Measurements from ENCODE around the gene POLR1D. TPM values are rescaled to one million over a fixed set of nuclear protein-coding genes. Genes with fewer than 3 reads are reported as not detected.

POLR1D gene
- total RNA-seq, 2 experiments from 2014 or later = 197 to 200 TPM

GRCh38 chr13:27634231-27634630, 12.5 kb downstream of the POLR1D start:
- Histone ChIP-seq H3K9me3 (ENCODE audit: control insufficient read depth in 1 of 2, insufficient read depth in 1 of 2, low read length in 2 of 2) (no peaks in the 10 kb centered on the region), H3K27me3 (ENCODE audit: control insufficient read depth in 1 of 2, insufficient read depth in 2 of 2, low read length in 2 of 2) (no peaks in the 10 kb centered on the region), H3K27ac (ENCODE audit: low read depth in 1 of 2, low read length in 2 of 2) (no peak overlapping the region), H3K4me3 (ENCODE audit: low read length) (no peak overlapping the region), H3K4me1 (ENCODE audit: insufficient read depth, low read length) (peaks cover 6% of the 10 kb centered on the region), H3K36me3 (ENCODE audit: insufficient read depth, low read length) (peaks cover 16% of the 10 kb centered on the region)
- Mint-ChIP-seq H3K4me1 (ENCODE audit: low read depth) (peaks cover 83% of the 10 kb centered on the region), H3K27ac (no peak overlapping the region), H3K27me3 (no peaks in the 10 kb centered on the region), H3K4me3 (no peak overlapping the region), H3K9me3 (no peaks in the 10 kb centered on the region), H3K36me3 (ENCODE audit: low read depth) (peaks cover 44% of the 10 kb centered on the region)
- CTCF ChIA-PET = interaction anchor here (0.7 kb wide), 1 partner anchor 626 kb away, joined by 3 read pairs; no protein-coding TSS in a partner anchor
- no peak for DNase-seq
- TF ChIP-seq CTCF (IDR thresholded peaks at IDR 0.05) = no peak
- POLR2A ChIA-PET = interaction anchor here (2.3 kb wide), 1 partner anchor 13 kb away, joined by 12 read pairs; the partner anchor contains the start of gene LNX2
- intact Hi-C loops (cut with DNase I, micrococcal nuclease) = no loop called here
- no peak for ATAC-seq (ENCODE audit: poor library complexity)

- H3K27ac Mint-ChIP-seq = no peak overlapping the region
- intact Hi-C loops (cut with DNase I, micrococcal nuclease) = no loop called here
- no peak for TF ChIP-seq CTCF (IDR thresholded peaks at IDR 0.05)
- no peaks in the 10 kb centered on the region for H3K27me3 ChIP-seq (ENCODE audit: control insufficient read depth in 1 of 2, insufficient read depth in 2 of 2, low read length in 2 of 2)
- H3K36me3 ChIP-seq (ENCODE audit: insufficient read depth, low read length) = peaks cover 16% of the 10 kb centered on the region
- no peaks in the 10 kb centered on the region for H3K27me3 Mint-ChIP-seq
- no peak for DNase-seq
- no peaks in the 10 kb centered on the region for H3K9me3 Mint-ChIP-seq
- H3K4me3 Mint-ChIP-seq = no peak overlapping the region
- CTCF ChIA-PET = interaction anchor here (0.7 kb wide), 1 partner anchor 626 kb away, joined by 3 read pairs; no protein-coding TSS in a partner anchor
- H3K4me1 Mint-ChIP-seq (ENCODE audit: low read depth) = peaks cover 87% of the 10 kb centered on the region
- H3K4me1 ChIP-seq (ENCODE audit: insufficient read depth, low read length) = peaks cover 6% of the 10 kb centered on the region
- peaks cover 48% of the 10 kb centered on the region for H3K36me3 Mint-ChIP-seq (ENCODE audit: low read depth)
- no peaks in the 10 kb centered on the region for H3K9me3 ChIP-seq (ENCODE audit: control insufficient read depth in 1 of 2, insufficient read depth in 1 of 2, low read length in 2 of 2)
- H3K4me3 ChIP-seq (ENCODE audit: low read length) = no peak overlapping the region
- POLR2A ChIA-PET = interaction anchor here (2.3 kb wide), 1 partner anchor 14 kb away, joined by 12 read pairs; the partner anchor contains the start of gene LNX2
- H3K27ac ChIP-seq (ENCODE audit: low read depth in 1 of 2, low read length in 2 of 2) = no peak overlapping the region
- ATAC-seq (ENCODE audit: poor library complexity) = no peak
These were observed 13.1 kb downstream of the POLR1D start for GRCh38 chr13:27634791-27635190.

- Mint-ChIP-seq H3K4me1 (ENCODE audit: low read depth) (peaks cover 89% of the 10 kb centered on the region), H3K4me3 (no peak overlapping the region), H3K27ac (no peak overlapping the region), H3K36me3 (ENCODE audit: low read depth) (peaks cover 52% of the 10 kb centered on the region), H3K27me3 (no peaks in the 10 kb centered on the region), H3K9me3 (no peaks in the 10 kb centered on the region)
- intact Hi-C loops (cut with DNase I, micrococcal nuclease) = no loop called here
- ChIA-PET CTCF (no interaction called here), POLR2A (interaction anchor here (2.3 kb wide), 1 partner anchor 15 kb away, joined by 12 read pairs; the partner anchor contains the start of gene LNX2)
- ATAC-seq (ENCODE audit: poor library complexity) (no peak), DNase-seq (peak in 2 of 14 experiments; percentile 8 to 16)
- no peak for TF ChIP-seq CTCF (IDR thresholded peaks at IDR 0.05)
- H3K4me1 ChIP-seq (ENCODE audit: insufficient read depth, low read length) = peaks cover 6% of the 10 kb centered on the region
- H3K9me3 ChIP-seq (ENCODE audit: control insufficient read depth in 1 of 2, insufficient read depth in 1 of 2, low read length in 2 of 2) = no peaks in the 10 kb centered on the region
- no peak overlapping the region for H3K27ac ChIP-seq (ENCODE audit: low read depth in 1 of 2, low read length in 2 of 2)
- H3K36me3 ChIP-seq (ENCODE audit: insufficient read depth, low read length) = peaks cover 14% of the 10 kb centered on the region
- no peaks in the 10 kb centered on the region for H3K27me3 ChIP-seq (ENCODE audit: control insufficient read depth in 1 of 2, insufficient read depth in 2 of 2, low read length in 2 of 2)
- H3K4me3 ChIP-seq (ENCODE audit: low read length) = no peak overlapping the region
These were observed 13.6 kb downstream of the POLR1D start for GRCh38 chr13:27635266-27635665.
